HepG2 (cell line): ENCODE measurements around the gene GNAT3. TPM values are rescaled to one million over a fixed set of nuclear protein-coding genes. Genes with fewer than 3 reads are reported as not detected.

ENCODE experiments used
- ATAC-seq: fragments of 200-7000 bp; cut with Tn5 transposase; 3 replicates; pipeline ENCODE4 v1.9.1; 2020; ENCODE audit warnings: mild to moderate bottlenecking, moderate library complexity
- BruUV-seq: library from RNA; stranded (reverse); fragments of 400-500 nt; replicated peaks from 2 replicates; lab custom pipeline; 2021; lab: Mats Ljungman, UMichigan
- CTCF ChIA-PET: fragments of 300-600 bp; formaldehyde crosslinking; extraction: SDS; loops from one replicate; lab custom pipeline; 2021; ENCODE audit warnings: low total read pairs, inconsistent platforms, low intra/inter-chr PET ratio; lab: Yijun Ruan, JAX
- POLR2A ChIA-PET: fragments of 350-600 bp; sonication (Branson Sonifier 250); formaldehyde crosslinking; loops from one replicate; lab custom pipeline; 2020; ENCODE audit warnings: antibody characterized with exemption, inconsistent platforms; lab: Yijun Ruan, JAX
- DNase-seq: peaks from one replicate; pipeline ENCODE4 v3.0.0-alpha.2; 2015; ENCODE audit warnings: low spot score
- FAIRE-seq: peaks from 3 replicates; lab custom pipeline; 2011; peaks lifted over from hg19 to GRCh38; lab: Jason Lieb, UNC
- H2AFZ ChIP-seq: one replicate; pipeline ENCODE4 v1.6.1; 2011; ENCODE audit warnings: low read length, inconsistent platforms
- H3K27ac ChIP-seq: fragments of 300-600 bp; 3 replicates; pipeline ENCODE4 v1.8.0; 2011; ENCODE audit warnings: mixed run types, mild to moderate bottlenecking, mixed read lengths, low read length, inconsistent platforms; ENCODE audit not compliant: insufficient read depth; ENCODE audit errors: extremely low read length
- H3K27me3 ChIP-seq, 2 experiments: fragments of 200-600 bp in 1 of 2; 2 replicates in 1 of 2; 3 replicates in 1 of 2; pipeline versions ENCODE4 v1.6.0 to v1.8.0; 2011; ENCODE audit warnings: low read length in 2 of 2, mild to moderate bottlenecking in 2 of 2, moderate library complexity in 2 of 2, inconsistent platforms in 1 of 2; ENCODE audit not compliant: insufficient read depth in 2 of 2, control insufficient read depth in 1 of 2
- H3K36me3 ChIP-seq, 2 experiments: fragments of 200-600 bp in 1 of 2; replicated peaks in 1 of 2; 2 replicates in 1 of 2; 3 replicates in 1 of 2; pipeline versions ENCODE4 v1.5.1 to v1.8.0; 2011; ENCODE audit warnings: low read length in 2 of 2, inconsistent platforms in 1 of 2; ENCODE audit not compliant: insufficient read depth in 2 of 2, control insufficient read depth in 1 of 2
- H3K4me1 ChIP-seq: 2 replicates; pipeline ENCODE4 v1.5.1; 2012; ENCODE audit warnings: low read length, inconsistent platforms; ENCODE audit not compliant: insufficient read depth
- H3K4me2 ChIP-seq: 2 replicates; pipeline ENCODE4 v1.6.0; 2011; ENCODE audit warnings: low read depth, low read length, inconsistent platforms
- H3K4me3 ChIP-seq, 3 experiments: fragments of 200-600 bp in 1 of 3; sonication (generic), shearing (Covaris generic) in 1 of 3; replicated peaks in 1 of 3; 2 replicates each; pipeline ENCODE4 v1.5.1; 2011 to 2016; ENCODE audit warnings: low read length in 3 of 3, inconsistent platforms in 2 of 3, low read depth in 2 of 3, mild to moderate bottlenecking in 2 of 3, control low read depth in 1 of 3, mixed read lengths in 1 of 3; ENCODE audit not compliant: insufficient read depth in 1 of 3
- H3K79me2 ChIP-seq: one replicate; pipeline ENCODE4 v1.6.1; 2011; ENCODE audit warnings: low read length, inconsistent platforms; ENCODE audit not compliant: insufficient read depth
- H3K9ac ChIP-seq: 2 replicates; pipeline ENCODE4 v1.6.0; 2011; ENCODE audit warnings: mild to moderate bottlenecking, low read depth, low read length, inconsistent platforms; ENCODE audit not compliant: insufficient read depth
- H3K9me3 ChIP-seq: 2 replicates; pipeline ENCODE4 v1.5.1; 2012; ENCODE audit warnings: mild to moderate bottlenecking, low read length
- H4K20me1 ChIP-seq: 2 replicates; pipeline ENCODE4 v1.6.0; 2011; ENCODE audit warnings: inconsistent platforms, mild to moderate bottlenecking, low read length, moderate library complexity; ENCODE audit not compliant: insufficient read depth
- ASH2L ChIP-seq: fragments of 300-600, 200-600 bp; sonication (generic); IDR thresholded peaks from 2 replicates; pipeline ENCODE4 v1.7.0; 2017; ENCODE audit warnings: low read depth, mild to moderate bottlenecking, moderate library complexity, mixed read lengths, low read length; ENCODE audit not compliant: insufficient read length
- EZH2 ChIP-seq: conservative IDR thresholded peaks from 2 replicates; pipeline ENCODE4 v1.6.1; 2012; ENCODE audit warnings: mild to moderate bottlenecking, low read depth, low read length, moderate library complexity
- HNF4A ChIP-seq: sonication (generic); formaldehyde crosslinking; IDR thresholded peaks from 2 replicates; pipeline ENCODE4 v1.4.0; 2020; ENCODE audit warnings: missing genetic modification reagents
- NFE2L2 ChIP-seq: fragments of 150-350 bp; IDR thresholded peaks from 2 replicates; pipeline ENCODE4 v1.6.1; 2014; ENCODE audit warnings: low read length
- NFIC ChIP-seq: IDR thresholded peaks from 2 replicates; pipeline ENCODE4 v1.6.1; 2012; ENCODE audit warnings: mild to moderate bottlenecking, low read length, inconsistent platforms
- SIX4 ChIP-seq: sonication (generic); formaldehyde crosslinking; IDR thresholded peaks from 2 replicates; pipeline ENCODE4 v1.4.0; 2020; ENCODE audit warnings: missing genetic modification reagents
- ZNF589 ChIP-seq: sonication (generic); formaldehyde crosslinking; conservative IDR thresholded peaks from 2 replicates; pipeline ENCODE4 v1.8.0; 2022; ENCODE audit warnings: mild to moderate bottlenecking, moderate library complexity, missing genetic modification reagents
- ZNF709 ChIP-seq: sonication (generic); formaldehyde crosslinking; IDR thresholded peaks from 2 replicates; pipeline ENCODE4 v1.5.0; 2020; ENCODE audit warnings: mild to moderate bottlenecking, missing genetic modification reagents
- ZNF747 ChIP-seq: sonication (generic); formaldehyde crosslinking; IDR thresholded peaks from 2 replicates; pipeline ENCODE4 v1.8.1; 2023; ENCODE audit warnings: missing genetic modification reagents, mild to moderate bottlenecking, borderline replicate concordance
- ZSCAN25 ChIP-seq: sonication (generic); formaldehyde crosslinking; IDR thresholded peaks from 2 replicates; pipeline ENCODE4 v1.8.0; 2022; ENCODE audit warnings: mild to moderate bottlenecking, missing genetic modification reagents
- WGBS: methylation state at CpG from one replicate; pipeline ENCODE4 v1.1.6; 2017; ENCODE audit warnings: low lambda C conversion rate; 5-methylcytosine and 5-hydroxymethylcytosine counted together
- in situ Hi-C: cut with HindIII; loops from 2 replicates; pipeline ENCODE4 v1.10.0; 2017; ENCODE audit warnings: low pct_unique_long_range_greater_than_20kb; ENCODE audit not compliant: extremely low pct_ligation_motif_present
- intact Hi-C: fragments of 100-400 bp; cut with micrococcal nuclease; formaldehyde crosslinking; loops from one replicate; pipeline ENCODE4 v1.10.0; 2022; ENCODE audit not compliant: unreplicated experiment
- polyA plus RNA-seq, 8 experiments: library from polyadenylated mRNA; depleted of rRNA in 3 of 8; stranded (reverse) in 7 of 8; unstranded in 1 of 8; fragments of >200 nt; fragmentation: Illumina TruSeq in 4 of 8; extraction: Trizol in 4 of 8; gene quantifications; 2 replicates each; pipeline versions ENCODE4 v1.2.1 to v1.2.3, GENCODE V29; 2011 to 2016; ENCODE audit warnings: low read depth in 4 of 8, missing spikeins in 1 of 8, mixed read lengths in 1 of 8; ENCODE audit not compliant: insufficient read depth in 1 of 8
- total RNA-seq, 5 experiments: library from RNA; depleted of rRNA; stranded (reverse); fragments of >200 nt; fragmentation: Illumina TruSeq; extraction: Trizol; gene quantifications; 2 replicates each; pipeline ENCODE4 v1.2.3, GENCODE V29; 2016; ENCODE audit warnings: low read depth in 1 of 5
- TF ChIP-seq, protein P1 (sequence below): sonication (generic); formaldehyde crosslinking; IDR thresholded peaks from 2 replicates; pipeline ENCODE4 v1.4.0; 2020; ENCODE audit warnings: mild to moderate bottlenecking, missing genetic modification reagents, borderline replicate concordance
- TF ChIP-seq, protein P2 (sequence below): sonication (generic); formaldehyde crosslinking; IDR thresholded peaks from 2 replicates; pipeline ENCODE4 v1.8.1; 2023; ENCODE audit warnings: mild to moderate bottlenecking, moderate library complexity, missing genetic modification reagents
- TF ChIP-seq, protein P3 (sequence below): sonication (generic); formaldehyde crosslinking; IDR thresholded peaks from 2 replicates; pipeline ENCODE4 v1.5.0; 2020; ENCODE audit warnings: mild to moderate bottlenecking, missing genetic modification reagents

GNAT3 gene
- total and polyA plus RNA-seq, 2 of the 13 experiments (the other 11 are each of a cell fraction or from before 2014, with no cell fraction given), result not detected

DNA sequence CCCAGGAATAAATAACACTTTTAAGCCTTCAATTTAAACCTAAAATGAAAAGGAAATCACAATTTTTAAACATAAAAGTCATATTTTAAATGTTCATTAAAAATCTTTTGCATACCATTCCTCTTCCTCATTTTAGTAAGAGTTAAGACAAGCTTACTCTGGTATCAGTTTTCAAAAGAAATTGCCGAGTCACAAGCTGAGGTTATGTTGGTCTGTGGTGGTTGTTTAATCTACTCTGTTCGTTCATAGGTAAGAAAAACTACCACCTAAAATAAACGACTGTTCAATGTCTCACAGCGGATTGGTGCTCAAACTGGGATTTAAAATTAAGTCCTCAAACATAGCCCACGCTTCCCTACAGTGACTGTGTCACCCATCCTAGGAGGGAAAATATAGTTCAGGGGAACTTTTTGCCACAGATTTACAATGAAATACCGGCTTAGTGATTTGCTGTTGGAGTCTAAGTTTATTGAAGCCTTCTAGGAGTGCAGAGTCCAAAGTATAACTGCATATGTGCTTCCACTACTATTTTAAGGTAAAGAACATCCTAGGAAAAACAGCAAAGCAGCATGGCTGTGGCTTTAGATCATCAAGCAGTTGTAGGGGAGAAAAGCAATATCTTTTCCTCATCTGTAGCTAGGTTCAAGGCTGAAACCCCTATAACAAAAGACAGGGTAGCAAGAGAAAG, 61.1 kb downstream of the GNAT3 start:
- CTCF ChIA-PET, result no interaction called here
- no TSS peak for BruUV-seq
- intact Hi-C loops, result loop anchor here (1.0 kb wide), 1 partner anchor 162 kb away; no protein-coding TSS in a partner anchor

More for the DNA sequence above, 61.1 kb downstream of the GNAT3 start:
- Histone ChIP-seq H3K27ac (no peak overlapping the region), H3K36me3 (no peaks in the 10 kb centered on the region), H3K4me2 (peak overlapping the region; percentile 25; the same call in 1 of the 2 replicates), H3K4me1 (peaks cover 24% of the 10 kb centered on the region), H3K27me3 (no peaks in the 10 kb centered on the region), H3K79me2 (no peaks in the 10 kb centered on the region), H3K9ac (no peak overlapping the region)
- 1% methylated on average over 6 of the region's 6 CpGs for WGBS
- peak; percentile 57 for ATAC-seq
- in situ Hi-C loops, result no loop called here
- TF ChIP-seq ZNF589 (CRISPR knock-in tag) (no peak), ZNF747 (no peak), EZH2 (no peak), ZSCAN25 (CRISPR knock-in tag) (no peak), SIX4 (CRISPR knock-in tag) (peak; percentile 74), ZNF709 (CRISPR knock-in tag) (no peak), ASH2L (no peak), HNF4A (CRISPR knock-in tag) (peak; percentile 39), NFIC (no peak), NFE2L2 (peak; percentile 59; the same call in 1 of the 2 replicates)
- TF ChIP-seq, protein P1, sequence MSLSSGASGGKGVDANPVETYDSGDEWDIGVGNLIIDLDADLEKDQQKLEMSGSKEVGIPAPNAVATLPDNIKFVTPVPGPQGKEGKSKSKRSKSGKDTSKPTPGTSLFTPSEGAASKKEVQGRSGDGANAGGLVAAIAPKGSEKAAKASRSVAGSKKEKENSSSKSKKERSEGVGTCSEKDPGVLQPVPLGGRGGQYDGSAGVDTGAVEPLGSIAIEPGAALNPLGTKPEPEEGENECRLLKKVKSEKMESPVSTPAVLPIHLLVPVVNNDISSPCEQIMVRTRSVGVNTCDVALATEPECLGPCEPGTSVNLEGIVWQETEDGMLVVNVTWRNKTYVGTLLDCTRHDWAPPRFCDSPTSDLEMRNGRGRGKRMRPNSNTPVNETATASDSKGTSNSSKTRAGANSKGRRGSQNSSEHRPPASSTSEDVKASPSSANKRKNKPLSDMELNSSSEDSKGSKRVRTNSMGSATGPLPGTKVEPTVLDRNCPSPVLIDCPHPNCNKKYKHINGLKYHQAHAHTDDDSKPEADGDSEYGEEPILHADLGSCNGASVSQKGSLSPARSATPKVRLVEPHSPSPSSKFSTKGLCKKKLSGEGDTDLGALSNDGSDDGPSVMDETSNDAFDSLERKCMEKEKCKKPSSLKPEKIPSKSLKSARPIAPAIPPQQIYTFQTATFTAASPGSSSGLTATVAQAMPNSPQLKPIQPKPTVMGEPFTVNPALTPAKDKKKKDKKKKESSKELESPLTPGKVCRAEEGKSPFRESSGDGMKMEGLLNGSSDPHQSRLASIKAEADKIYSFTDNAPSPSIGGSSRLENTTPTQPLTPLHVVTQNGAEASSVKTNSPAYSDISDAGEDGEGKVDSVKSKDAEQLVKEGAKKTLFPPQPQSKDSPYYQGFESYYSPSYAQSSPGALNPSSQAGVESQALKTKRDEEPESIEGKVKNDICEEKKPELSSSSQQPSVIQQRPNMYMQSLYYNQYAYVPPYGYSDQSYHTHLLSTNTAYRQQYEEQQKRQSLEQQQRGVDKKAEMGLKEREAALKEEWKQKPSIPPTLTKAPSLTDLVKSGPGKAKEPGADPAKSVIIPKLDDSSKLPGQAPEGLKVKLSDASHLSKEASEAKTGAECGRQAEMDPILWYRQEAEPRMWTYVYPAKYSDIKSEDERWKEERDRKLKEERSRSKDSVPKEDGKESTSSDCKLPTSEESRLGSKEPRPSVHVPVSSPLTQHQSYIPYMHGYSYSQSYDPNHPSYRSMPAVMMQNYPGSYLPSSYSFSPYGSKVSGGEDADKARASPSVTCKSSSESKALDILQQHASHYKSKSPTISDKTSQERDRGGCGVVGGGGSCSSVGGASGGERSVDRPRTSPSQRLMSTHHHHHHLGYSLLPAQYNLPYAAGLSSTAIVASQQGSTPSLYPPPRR, result no peak
- TF ChIP-seq, protein P2, sequence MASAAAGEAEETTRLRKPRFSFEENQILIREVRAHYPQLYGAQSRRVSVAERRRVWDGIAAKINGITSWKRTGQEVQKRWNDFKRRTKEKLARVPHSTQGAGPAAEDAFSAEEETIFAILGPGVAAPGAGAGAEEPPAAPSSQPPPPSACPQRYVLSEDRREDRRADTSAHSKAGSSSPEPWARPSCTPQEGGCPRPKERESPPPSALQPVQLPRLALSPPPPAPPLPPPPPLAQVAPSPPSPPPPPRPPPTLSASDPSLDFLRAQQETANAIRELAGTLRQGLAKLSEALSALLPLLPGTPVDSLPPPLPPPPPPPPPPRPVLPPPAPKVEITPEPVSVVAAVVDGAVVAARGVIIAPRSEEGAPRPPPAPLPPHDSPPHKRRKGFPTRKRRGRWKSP, result no peak
- TF ChIP-seq, protein P3, sequence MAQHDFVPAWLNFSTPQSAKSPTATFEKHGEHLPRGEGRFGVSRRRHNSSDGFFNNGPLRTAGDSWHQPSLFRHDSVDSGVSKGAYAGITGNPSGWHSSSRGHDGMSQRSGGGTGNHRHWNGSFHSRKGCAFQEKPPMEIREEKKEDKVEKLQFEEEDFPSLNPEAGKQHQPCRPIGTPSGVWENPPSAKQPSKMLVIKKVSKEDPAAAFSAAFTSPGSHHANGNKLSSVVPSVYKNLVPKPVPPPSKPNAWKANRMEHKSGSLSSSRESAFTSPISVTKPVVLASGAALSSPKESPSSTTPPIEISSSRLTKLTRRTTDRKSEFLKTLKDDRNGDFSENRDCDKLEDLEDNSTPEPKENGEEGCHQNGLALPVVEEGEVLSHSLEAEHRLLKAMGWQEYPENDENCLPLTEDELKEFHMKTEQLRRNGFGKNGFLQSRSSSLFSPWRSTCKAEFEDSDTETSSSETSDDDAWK (CRISPR knock-in tag), result no peak
- TF ChIP-seq, all 625 proteins: peak for 3
- Histone ChIP-seq H2AFZ (peak overlapping the region; percentile 24), H3K9me3 (no peaks in the 10 kb centered on the region), H4K20me1 (no peaks in the 10 kb centered on the region), H3K4me3 (no peak overlapping the region; a peak in 1 of 6 replicates)
- FAIRE-seq (no peak), DNase-seq (peak; percentile 32)
- POLR2A ChIA-PET, result no interaction called here
